Heart left ventricle (tissue), 16 donors: ENCODE results near the gene HP1BP3. TPM values are rescaled to one million over a fixed set of nuclear protein-coding genes. Genes with fewer than 3 reads are reported as not detected.
A peak's percentile ranks its signal among the peaks of the same experiment; 100 is the strongest.

Experiments
- ATAC-seq, 4 donors: fragments of 200-7000 bp; cut with Tn5 transposase; one replicate each; pipeline ENCODE4 v1.9.1; 2020 to 2022; ENCODE audit warnings: moderate library complexity in 4 of 4, mild to moderate bottlenecking in 3 of 4, moderate number of reproducible peaks in 1 of 4
- DNase-seq, 5 donors: peaks; one replicate each; pipeline ENCODE4 v3.0.0-alpha.2; 2020
- H3K27ac ChIP-seq, 12 donors: fragments of 200-600 bp; sonication (generic) in 4 of 12; one replicate each; pipeline versions ENCODE4 v1.5.0 to v1.8.0; 2016 to 2022; ENCODE audit warnings: mild to moderate bottlenecking in 2 of 12
- H3K27me3 ChIP-seq, 9 donors: fragments of 200-600 bp; sonication (generic) in 2 of 9; one replicate each; pipeline versions ENCODE4 v1.5.1 to v1.8.0; 2016 to 2022; ENCODE audit warnings: mild to moderate bottlenecking in 3 of 9
- H3K36me3 ChIP-seq, 9 donors: fragments of 200-600 bp; sonication (generic) in 2 of 9; one replicate each; pipeline versions ENCODE4 v1.5.0 to v1.8.0; 2018 to 2022; ENCODE audit warnings: mild to moderate bottlenecking in 2 of 9
- H3K4me1 ChIP-seq, 12 donors: fragments of 200-600 bp; sonication (generic) in 4 of 12; one replicate each; pipeline versions ENCODE4 v1.5.0 to v1.8.0; 2016 to 2022; ENCODE audit warnings: mild to moderate bottlenecking in 3 of 12
- H3K4me3 ChIP-seq, 12 donors: fragments of 200-600 bp; sonication (generic) in 4 of 12; one replicate each; pipeline versions ENCODE4 v1.5.0 to v1.8.0; 2017 to 2022; ENCODE audit warnings: mild to moderate bottlenecking in 9 of 12, moderate library complexity in 4 of 12
- H3K9me3 ChIP-seq, 12 donors: fragments of 200-600 bp; sonication (generic) in 4 of 12; one replicate each; pipeline versions ENCODE4 v1.5.0 to v1.8.0; 2016 to 2022; ENCODE audit warnings: mild to moderate bottlenecking in 1 of 12
- POLR2A ChIP-seq, 2 donors: fragments of 450-650 bp; IDR thresholded peaks; one replicate each; pipeline ENCODE4 v1.6.1; 2017; ENCODE audit warnings: antibody characterized with exemption in 2 of 2, mild to moderate bottlenecking in 2 of 2, moderate library complexity in 2 of 2
- WGBS, 4 donors: extraction: QIAGEN DNeasy Blood & Tissue Kit in 2 of 4; methylation state at CpG; one replicate each; pipeline versions ENCODE4 v1.1.5 to v1.1.7; 2013 to 2018; 5-methylcytosine and 5-hydroxymethylcytosine counted together
- intact Hi-C, 10 donors: fragments of 100-400 bp; cut with DNase I; formaldehyde crosslinking; loops; one replicate each; pipeline versions ENCODE4 v1.11.1 to v1.14.2; 2022
- polyA plus RNA-seq, 2 donors: library from polyadenylated mRNA; stranded (reverse); fragments of 200-250 nt; gene quantifications; one replicate each; pipeline ENCODE4 v1.2.3, GENCODE V29; 2013
- total RNA-seq, 9 donors: library from RNA; depleted of rRNA in 2 of 9; stranded (reverse); fragments of >200 nt in 2 of 9; fragmentation: NEBNext Ultra II Directional in 3 of 9; extraction: Animal tissue kit (Norgen Biotek cat#: 25700) in 3 of 9; gene quantifications; one replicate each; pipeline versions ENCODE4 v1.1.0 to v1.2.4, GENCODE V29; 2016 to 2023
- TF ChIP-seq, protein P1 (sequence below), 12 donors: fragments of 200-600 bp; sonication (generic) in 4 of 12; IDR thresholded peaks; one replicate each; pipeline versions ENCODE4 v1.5.0 to v1.8.0; 2018 to 2022; ENCODE audit warnings: antibody characterized with exemption in 12 of 12, mild to moderate bottlenecking in 5 of 12
- donor health status: ischemic (EF 13 %, LVEDD 7.1; RV severe dilation, severe dysfunction).
- donor health status: healthy with polysubstance abuse.
- donor health status: DM: no; HTN: yes; CAD: no.
- donor health status: DM: no; HTN: no; CAD: no.
- donor health status: ischemic (EF 25% LVEDD 6.9; RV normal size, moderate dysfunction).
- donor health status: ischemic (EF 25% LVEDD 5.7; RV mildly dilated, moderate dysfunction).
- donor health status: healthy.
- donor health status: DM: yes; HTN: yes; CAD: no.
- donor health status: ischemic (EF 35%, LVEDD 5.7; RV mildly dilated, moderate dysfunction).
- donor health status: nonischemic (EF 11% LVEDD 7.7; RV severe dilation, severe dysfunction).
- donor health status: DM: yes; HTN: yes; CAD: no.
- donor health status: PGD.
- donor health status: ischemic (EF 29% LVEDD 5.4; RV normal size, mild dysfunction).
- donor health status: nonischemic (EF 23%, LVEDD 6.1; RV moderate dilation, normal function).

Gene HP1BP3
- total and polyA plus RNA-seq, 11 donors: 37.9 to 152 (median 113) TPM

DNA sequence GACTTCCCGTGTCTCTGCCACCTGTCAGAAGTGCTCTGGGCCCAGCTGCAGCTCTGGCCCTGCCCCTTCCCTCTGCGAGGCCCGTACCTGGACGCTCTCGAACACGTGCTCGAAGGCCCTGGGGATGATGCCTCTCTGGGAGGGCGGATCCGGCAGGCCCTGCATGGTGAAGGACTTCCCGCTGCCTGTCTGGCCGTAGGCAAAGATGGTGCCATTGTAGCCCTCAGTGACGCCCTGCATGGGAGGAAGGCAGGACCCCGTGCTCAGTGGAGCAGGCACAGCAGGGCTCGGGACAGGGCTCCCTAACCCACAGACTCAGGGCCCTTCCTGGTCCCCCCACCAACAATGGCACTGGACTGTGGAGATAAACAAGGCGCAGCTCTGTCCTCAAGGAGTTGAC is 71.7 kb downstream of the HP1BP3 start:
- H3K36me3 ChIP-seq: no peaks in the 10 kb centered on the region
- ATAC-seq (no peak), DNase-seq (peak in 1 of 5 donors; percentile 51)
- no peak overlapping the region for H3K27ac ChIP-seq
- intact Hi-C loops: no loop called here
- H3K4me3 ChIP-seq: no peak overlapping the region
- H3K27me3 ChIP-seq: peaks cover 0 to 40% (median 13%) of the 10 kb centered on the region in 9 donors
- TF ChIP-seq POLR2A (IDR thresholded peaks at IDR 0.05): no peak
- TF ChIP-seq, protein P1, sequence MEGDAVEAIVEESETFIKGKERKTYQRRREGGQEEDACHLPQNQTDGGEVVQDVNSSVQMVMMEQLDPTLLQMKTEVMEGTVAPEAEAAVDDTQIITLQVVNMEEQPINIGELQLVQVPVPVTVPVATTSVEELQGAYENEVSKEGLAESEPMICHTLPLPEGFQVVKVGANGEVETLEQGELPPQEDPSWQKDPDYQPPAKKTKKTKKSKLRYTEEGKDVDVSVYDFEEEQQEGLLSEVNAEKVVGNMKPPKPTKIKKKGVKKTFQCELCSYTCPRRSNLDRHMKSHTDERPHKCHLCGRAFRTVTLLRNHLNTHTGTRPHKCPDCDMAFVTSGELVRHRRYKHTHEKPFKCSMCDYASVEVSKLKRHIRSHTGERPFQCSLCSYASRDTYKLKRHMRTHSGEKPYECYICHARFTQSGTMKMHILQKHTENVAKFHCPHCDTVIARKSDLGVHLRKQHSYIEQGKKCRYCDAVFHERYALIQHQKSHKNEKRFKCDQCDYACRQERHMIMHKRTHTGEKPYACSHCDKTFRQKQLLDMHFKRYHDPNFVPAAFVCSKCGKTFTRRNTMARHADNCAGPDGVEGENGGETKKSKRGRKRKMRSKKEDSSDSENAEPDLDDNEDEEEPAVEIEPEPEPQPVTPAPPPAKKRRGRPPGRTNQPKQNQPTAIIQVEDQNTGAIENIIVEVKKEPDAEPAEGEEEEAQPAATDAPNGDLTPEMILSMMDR (IDR thresholded peaks at IDR 0.05): no peak
- peaks cover 0 to 13% (median 5%) of the 10 kb centered on the region in 12 donors for H3K4me1 ChIP-seq
- WGBS, 4 donors: 86 to 92% (median 91%) methylated on average over 11 to 15 of the region's 15 CpGs
- H3K9me3 ChIP-seq: no peaks in the 10 kb centered on the region

- no peak for ATAC-seq
- Histone ChIP-seq H3K4me3 (no peak overlapping the region), H3K27me3 (peaks cover 0 to 40% (median 13%) of the 10 kb centered on the region in 9 donors), H3K36me3 (no peaks in the 10 kb centered on the region), H3K27ac (no peak overlapping the region), H3K4me1 (peaks cover 0 to 13% (median 5%) of the 10 kb centered on the region in 12 donors), H3K9me3 (no peaks in the 10 kb centered on the region)
- intact Hi-C loops: no loop called here
- TF ChIP-seq POLR2A (IDR thresholded peaks at IDR 0.05): no peak
- TF ChIP-seq, protein P1 (IDR thresholded peaks at IDR 0.05): no peak
- 90 to 96% (median 94%) methylated on average over 5 to 6 of the region's 6 CpGs for WGBS, 4 donors
- DNase-seq: peak in 1 of 5 donors; percentile 8
Measured at GRCh38 chr1:20713440-20713839, 73.7 kb downstream of the HP1BP3 start.

- peaks cover 0 to 33% (median 10%) of the 10 kb centered on the region in 9 donors for H3K27me3 ChIP-seq
- 82 to 95% (median 86%) methylated on average over 6 of the region's 6 CpGs for WGBS, 4 donors
Measured at GRCh38 chr1:20712215-20712577, 74.9 kb downstream of the HP1BP3 start.

DNA sequence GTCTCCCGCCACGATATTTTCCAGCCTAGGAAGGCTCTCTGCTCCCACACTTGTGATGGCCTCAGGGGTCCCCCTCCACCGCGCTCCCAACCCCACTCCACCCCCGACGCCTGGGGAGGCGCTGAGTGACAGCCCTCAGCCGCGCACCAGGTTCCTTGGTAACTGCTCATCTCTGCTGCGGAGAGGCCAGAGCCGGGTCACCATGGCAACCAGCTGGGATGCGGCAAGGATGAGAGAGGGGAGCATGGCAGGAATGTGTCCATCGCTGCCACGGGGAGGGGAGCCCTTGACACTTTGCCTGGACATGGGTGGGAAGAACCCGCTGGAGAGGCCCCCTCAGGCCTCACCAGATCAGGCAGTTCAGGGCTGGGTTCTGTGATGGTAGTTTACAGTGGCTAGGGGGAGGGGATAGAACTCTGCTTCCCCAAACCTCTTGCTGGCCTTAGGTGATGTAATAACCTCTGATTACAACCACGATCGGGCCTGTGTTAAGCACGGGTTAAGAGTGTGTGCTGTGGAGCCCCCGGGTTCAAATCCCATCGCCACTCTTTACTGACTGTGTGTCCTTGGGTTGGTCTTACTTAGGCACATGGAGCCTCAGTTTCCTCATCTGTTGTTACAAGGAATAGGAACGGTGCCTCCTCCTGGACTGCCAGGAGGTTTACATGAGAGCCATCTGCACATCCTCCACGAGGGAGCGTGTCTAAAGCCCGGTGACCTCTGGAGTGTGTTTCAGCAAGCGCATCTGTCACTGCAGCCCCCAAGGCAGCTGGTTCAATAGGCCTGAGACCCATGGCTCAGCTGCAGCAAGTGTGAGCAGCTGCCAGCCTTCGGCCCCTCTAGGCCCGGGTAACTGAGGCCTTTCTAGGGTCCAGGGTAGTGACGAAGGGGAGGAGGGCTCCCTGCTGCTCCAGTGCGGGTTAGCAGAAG is 75.6 kb downstream of the HP1BP3 start:
- no peak for ATAC-seq
- WGBS, 4 donors: 78 to 80% (median 79%) methylated on average over 20 to 29 of the region's 29 CpGs
- DNase-seq: no peak

More at GRCh38 chr1:20712215-20712577, 74.9 kb downstream of the HP1BP3 start:
- ATAC-seq (no peak), DNase-seq (no peak)
- intact Hi-C loops: no loop called here
- Histone ChIP-seq H3K4me3 (no peak overlapping the region), H3K4me1 (peaks cover 0 to 3% (median 1%) of the 10 kb centered on the region in 12 donors), H3K27ac (no peak overlapping the region), H3K36me3 (no peaks in the 10 kb centered on the region), H3K9me3 (no peaks in the 10 kb centered on the region)
- TF ChIP-seq, protein P1 (IDR thresholded peaks at IDR 0.05): no peak
- TF ChIP-seq POLR2A (IDR thresholded peaks at IDR 0.05): no peak

More for the DNA sequence above, 75.6 kb downstream of the HP1BP3 start:
- no peaks in the 10 kb centered on the region for H3K4me1 ChIP-seq
- H3K27me3 ChIP-seq: peaks cover 0 to 26% (median 5%) of the 10 kb centered on the region in 9 donors
- intact Hi-C loops: no loop called here
- no peaks in the 10 kb centered on the region for H3K36me3 ChIP-seq
- no peak overlapping the region for H3K27ac ChIP-seq
- TF ChIP-seq POLR2A (IDR thresholded peaks at IDR 0.05): no peak
- TF ChIP-seq, protein P1 (IDR thresholded peaks at IDR 0.05): no peak
- no peak overlapping the region for H3K4me3 ChIP-seq
- no peaks in the 10 kb centered on the region for H3K9me3 ChIP-seq
